ENCODE data around the gene RHOT1.
"Not testable (repeated sequence)": the region's sequence is repeated elsewhere in the genome, so short reads cannot be mapped to it uniquely, and the experiment has no call there.

RHOT1 gene

GRCh38 chr17:32227910-32228309, 85.6 kb downstream of the RHOT1 start:
- no peak for DNase-seq (ENCODE audit: low spot score)

GRCh38 chr17:32235588-32235987, 93.3 kb downstream of the RHOT1 start:
- DNase-seq (ENCODE audit: low spot score), result no peak

DNA sequence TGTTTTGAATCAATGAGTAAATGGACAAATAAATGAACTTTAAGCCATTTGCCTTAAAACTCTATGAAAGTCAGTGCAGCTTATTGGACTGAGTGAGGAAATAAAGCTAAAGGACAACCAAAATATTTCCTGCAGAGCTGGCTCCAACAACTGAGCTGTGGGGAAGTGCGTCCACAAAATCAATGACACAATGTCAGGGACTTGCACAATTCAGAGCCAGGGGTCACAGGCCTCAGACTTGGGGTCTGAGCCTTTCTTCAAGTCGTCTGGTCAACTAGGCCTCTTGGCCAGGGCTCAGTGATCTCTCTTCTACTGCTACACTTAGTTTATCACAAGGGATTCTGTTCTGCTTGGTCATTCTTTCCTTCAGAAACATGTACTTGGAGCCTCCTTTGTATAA, 97.2 kb downstream of the RHOT1 start:
- DNase-seq (ENCODE audit: low spot score), result no peak

DNA sequence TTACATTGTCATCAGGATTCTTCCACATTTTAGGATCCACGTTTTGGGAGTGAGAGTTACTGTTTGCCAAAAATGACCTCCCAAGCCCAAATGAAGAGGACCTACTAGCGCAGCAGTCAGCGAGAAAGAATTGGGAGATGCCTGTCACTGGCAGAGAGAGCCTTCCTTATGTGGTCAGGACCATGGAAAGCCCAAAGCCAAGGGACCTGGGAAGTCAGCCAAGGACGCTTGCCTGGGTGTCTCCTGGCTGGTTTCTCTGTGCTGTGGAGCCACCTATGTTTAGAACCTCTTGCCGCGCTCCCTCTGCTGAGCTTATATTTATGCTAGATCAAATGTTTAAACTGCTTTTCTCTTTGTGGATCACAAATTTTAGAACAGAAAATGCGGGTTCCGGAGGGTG, 98.4 kb downstream of the RHOT1 start:
- peak; percentile 90 for DNase-seq (ENCODE audit: low spot score)

DNA sequence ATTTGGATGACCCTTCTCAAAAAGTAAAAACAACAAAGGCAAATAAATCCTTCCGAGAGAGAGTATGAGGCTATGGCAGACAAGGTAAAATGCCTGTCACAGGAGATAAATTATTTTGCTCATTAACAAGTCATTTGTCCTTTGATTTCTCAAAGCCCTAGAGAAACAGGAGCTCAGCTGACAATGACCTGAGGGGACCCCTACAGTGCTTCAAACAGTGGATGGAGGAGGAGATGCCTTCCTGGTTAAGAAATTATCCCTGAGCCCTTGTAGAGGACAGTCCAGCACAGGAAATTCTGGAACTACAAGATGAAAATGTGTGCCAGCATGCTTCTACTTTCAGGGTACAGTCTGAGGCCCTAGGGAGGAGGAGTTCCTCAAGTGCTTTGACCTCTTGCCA, 99.3 kb downstream of the RHOT1 start:
- DNase-seq (ENCODE audit: low spot score), result no peak

DNA sequence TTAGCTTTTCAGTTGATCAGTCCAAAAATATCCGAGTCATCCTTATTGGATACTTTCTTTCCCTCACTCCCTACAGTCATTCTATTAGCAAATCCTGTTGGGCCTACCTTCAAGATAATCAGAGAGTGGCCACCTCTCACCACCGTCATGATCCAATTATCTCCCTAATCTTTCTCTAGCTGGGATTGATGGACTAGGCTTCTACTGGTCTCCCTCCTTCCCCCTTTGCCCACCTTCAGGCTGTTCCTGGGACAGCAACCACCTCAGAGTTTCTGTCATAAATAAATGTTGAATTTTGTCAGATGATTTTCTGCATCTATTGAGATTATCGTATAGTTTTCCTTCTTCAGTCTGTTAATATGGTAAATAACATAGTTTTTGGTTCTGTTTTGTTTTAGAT, 107.2 kb downstream of the RHOT1 start:
- no peak for DNase-seq (ENCODE audit: low spot score)

- DNase-seq (ENCODE audit: low spot score), result peak; percentile 91
Measured at GRCh38 chr17:32253117-32253611, 110.9 kb downstream of the RHOT1 start.

- peak; percentile 17 for DNase-seq (ENCODE audit: low spot score)
Measured at GRCh38 chr17:32256012-32256700, 113.9 kb downstream of the RHOT1 start.

DNA sequence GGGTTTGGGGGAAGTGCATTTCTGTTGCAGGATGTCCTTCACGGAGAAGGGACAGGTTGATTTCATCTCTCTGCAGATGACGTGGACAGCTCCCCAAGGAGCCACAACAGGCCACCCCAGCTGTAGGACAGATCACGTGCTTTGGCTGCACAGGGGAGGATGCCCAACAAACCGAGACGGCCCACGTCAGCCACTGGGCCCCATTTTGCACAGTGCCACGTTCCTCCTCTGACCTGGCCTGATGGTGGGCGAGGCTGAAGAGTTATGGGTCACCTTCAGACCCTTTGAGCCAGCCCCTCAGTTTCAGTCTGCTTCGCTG, 114.4 kb downstream of the RHOT1 start:
- no peak for DNase-seq (ENCODE audit: low spot score)

DNA sequence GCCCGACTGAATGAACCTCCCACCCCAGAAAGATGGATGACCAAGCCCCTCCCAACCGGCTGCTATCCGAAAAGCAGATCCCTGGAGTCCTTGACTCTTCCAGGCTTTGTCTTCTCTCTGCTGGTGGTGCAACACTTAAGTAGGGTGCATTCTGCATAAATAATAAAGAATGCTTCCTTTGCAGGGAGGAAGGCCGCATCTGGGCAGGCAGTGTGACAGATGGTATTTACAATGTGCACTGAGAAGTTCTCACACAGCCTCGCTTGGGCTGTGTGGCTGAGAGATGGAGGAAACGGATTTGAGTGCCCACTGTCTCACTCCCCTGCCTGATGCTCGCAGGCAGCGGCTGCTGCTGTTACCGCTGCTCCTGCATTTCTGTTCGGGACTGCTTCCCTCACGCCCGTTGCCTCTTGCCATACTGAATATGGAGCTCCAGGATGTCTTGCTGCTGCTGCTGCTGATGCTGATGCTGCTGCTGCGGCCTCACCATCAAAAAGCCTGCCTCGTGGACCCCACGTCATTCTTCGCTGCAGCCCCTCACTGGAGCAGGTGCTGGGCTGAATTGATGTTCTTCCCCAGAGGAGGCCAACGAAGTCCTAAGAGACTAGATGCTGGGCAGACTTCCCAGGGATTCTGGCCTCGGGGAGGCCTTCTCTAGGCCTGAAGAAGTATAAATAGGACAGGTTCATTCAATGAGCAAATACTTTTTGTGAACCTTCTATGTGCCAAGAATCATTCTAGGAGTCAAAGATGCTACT, 116.3 kb downstream of the RHOT1 start:
- no peak for DNase-seq (ENCODE audit: low spot score)

DNA sequence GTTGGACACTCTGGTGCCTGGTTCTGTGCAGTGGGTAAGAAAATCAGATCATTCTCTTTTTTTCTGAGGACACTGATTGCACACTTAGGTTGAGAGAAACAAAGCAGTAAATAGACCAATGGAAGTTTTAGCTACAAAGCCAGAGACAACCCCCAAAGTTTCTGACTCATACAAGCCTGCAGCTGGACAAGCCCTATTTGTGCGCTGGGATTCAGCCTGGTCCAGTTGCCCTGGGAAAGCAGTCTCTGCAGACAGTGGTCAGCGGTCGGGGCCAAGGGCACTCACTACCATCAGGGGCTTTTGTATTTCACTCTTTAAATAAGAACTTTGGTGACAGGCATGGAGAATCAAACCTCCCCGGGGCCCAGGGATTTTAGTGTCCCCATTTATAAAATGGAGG, 117.3 kb downstream of the RHOT1 start:
- DNase-seq (ENCODE audit: low spot score), result no peak

DNA sequence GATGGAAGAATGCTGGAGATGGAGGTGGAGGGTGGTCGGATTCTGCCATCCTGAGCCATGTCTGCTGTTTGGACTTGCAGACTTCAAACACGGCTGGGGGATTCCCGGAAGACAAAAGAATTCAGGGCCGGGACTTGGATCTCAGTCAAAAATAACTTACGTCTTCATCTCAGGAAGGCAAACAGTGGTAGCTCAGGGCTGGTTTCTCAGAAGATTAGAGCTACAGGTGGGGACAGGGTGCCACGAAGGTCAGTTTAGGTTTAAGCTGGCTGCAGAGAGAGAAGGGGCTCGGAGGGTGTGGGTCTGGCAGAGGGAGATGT, 119.1 kb downstream of the RHOT1 start:
- no peak for DNase-seq (ENCODE audit: low spot score)

DNA sequence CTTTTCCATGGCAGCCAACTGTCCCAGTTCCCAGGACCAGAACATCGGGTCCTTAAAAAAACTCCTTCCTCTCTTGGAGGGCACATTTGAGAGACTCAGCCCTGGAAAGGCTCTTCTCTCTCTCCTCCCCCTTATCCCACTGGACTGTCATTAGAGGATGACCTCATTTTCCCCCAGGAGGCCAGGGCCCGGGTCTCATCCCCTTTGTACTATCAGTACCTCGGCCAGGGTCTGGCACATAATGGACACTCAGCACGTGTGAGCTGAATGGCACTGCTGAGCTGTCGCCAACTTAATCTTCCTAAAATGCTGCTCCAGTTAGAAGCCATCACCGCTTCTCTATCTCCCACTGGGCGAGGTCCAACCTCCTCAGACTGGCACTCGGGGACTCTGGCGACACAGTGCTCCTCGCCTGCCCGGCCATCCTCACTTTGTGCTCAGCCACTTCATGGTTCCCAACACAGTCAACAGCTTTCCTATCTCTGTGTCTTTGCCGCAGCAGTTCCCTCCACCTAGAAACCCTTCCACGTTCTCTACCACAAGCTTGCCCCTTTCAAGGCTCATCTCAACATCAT, 119.7 kb downstream of the RHOT1 start:
- DNase-seq (ENCODE audit: low spot score), result no peak

DNA sequence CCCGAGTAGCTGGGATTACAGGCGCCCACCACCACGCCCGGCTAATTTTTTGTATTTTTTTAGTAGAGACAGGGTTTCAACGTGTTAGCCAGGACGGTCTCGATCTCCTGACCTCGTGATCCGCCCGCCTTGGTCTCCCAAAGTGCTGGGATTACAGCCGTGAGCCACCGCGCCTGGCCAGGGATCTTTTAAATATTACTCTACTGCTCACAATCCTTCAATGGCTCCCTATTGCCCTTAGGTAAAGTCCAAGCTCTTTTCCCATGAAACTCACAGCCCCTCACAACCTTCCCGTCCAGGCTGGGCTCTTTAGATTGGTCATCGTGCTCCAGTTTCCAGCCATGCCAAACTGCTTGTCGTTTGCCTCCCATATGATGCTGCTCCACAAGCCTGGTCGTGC, 121.2 kb downstream of the RHOT1 start:
- not testable (repeated sequence) for DNase-seq (ENCODE audit: low spot score)

DNA sequence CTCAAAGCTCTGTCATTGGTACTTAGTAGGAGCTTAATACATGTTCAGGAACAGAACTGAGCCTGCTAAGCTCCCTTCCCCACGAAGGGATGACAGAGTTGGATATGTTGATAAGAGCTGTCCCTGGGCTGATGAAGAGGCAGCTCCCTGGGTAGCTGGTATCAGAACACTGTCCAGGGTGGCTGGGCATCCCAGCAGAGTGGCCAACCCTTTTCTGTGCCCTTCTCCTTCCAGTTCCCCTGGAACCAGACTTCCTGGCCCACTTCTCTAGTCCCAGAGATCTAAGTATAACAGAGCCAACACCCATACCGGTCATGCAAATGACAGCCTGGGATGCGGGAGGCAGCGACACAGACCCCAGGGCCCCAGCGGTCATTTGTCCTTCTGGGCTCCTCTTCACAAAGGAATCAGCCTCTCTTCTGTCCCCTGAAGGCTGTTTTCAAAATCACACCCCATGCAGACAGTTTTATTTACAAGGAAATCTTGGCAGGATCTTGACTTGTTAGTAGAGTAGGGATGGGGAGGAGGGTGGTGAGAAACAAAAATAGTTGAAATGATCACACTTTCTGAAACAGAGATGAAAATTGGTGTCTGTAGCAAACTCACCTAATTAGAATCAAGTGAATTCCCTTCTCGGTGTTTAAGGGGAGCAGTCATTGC, 122.0 kb downstream of the RHOT1 start:
- no peak for DNase-seq (ENCODE audit: low spot score)

- no peak for DNase-seq (ENCODE audit: low spot score)
Measured at GRCh38 chr17:32264823-32265191, 122.5 kb downstream of the RHOT1 start.

GRCh38 chr17:32265192-32265923, 123.1 kb downstream of the RHOT1 start, which contains the start of gene RHBDL3:
Gene RHBDL3, plus strand, starts transcription at chr17:32265832. Its CDS starts 358 bp downstream, at chr17:32266190.
- DNase-seq (ENCODE audit: low spot score), result no peak

DNA sequence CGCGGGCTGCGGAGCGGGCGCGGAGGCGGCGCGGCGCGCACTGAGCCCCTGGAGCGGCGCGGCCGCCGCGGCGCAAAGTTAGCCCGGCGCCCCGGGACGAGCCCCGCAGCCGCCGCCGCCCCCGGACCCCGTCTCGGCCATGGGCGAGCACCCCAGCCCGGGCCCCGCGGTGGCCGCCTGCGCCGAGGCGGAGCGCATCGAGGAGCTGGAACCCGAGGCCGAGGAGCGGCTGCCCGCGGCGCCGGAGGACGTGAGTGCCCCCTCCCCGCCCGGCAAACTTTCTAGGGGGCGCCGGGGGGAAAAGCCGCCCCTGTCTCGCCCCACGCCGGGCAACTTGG, 123.7 kb downstream of the RHOT1 start:
- no peak for DNase-seq (ENCODE audit: low spot score)

DNA sequence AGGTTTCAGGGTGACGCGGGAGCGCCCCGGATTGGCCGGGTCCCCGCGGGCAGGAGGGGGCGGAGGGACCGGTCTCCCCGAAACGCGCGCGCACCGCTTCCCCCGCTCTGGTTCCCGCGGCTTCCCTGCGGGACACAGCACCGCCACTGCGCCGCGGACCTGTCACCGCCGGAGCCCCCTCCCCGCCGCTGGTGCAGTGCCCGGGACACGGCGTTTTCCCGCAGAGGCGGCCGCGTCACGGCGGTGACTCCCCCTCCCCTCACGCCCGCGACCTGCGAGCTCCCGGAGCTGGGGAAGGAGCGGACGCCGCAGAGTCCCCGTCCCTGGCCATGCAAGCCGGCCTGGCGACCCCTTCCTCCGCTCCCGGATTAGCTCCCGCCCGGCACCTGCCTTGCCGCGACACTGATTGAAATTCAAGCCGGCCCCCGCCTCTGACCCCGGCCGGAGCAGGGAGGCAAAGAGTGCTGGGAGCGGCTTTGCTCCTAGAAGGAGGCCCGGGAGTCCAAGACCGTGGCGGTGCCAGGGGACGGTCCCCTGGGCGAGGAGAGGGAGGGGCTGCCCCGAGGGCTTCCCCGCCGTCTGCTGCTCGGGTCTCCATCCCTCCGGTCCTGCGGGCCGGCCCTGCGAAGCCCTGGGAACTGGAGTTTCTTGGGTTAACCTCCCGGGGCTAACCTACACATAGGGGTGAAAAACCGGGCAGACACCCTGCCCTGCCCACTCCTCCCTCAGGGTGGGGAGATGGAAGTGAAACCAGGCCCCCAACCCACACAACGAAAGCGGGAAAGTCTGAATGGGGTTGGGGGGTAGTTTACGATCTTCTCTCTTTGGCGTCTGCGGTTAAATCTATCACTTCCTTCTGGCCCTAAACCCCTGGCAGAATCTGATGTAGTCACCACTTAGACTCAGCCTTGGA, 124.3 kb downstream of the RHOT1 start:
- DNase-seq (ENCODE audit: low spot score), result no peak

DNA sequence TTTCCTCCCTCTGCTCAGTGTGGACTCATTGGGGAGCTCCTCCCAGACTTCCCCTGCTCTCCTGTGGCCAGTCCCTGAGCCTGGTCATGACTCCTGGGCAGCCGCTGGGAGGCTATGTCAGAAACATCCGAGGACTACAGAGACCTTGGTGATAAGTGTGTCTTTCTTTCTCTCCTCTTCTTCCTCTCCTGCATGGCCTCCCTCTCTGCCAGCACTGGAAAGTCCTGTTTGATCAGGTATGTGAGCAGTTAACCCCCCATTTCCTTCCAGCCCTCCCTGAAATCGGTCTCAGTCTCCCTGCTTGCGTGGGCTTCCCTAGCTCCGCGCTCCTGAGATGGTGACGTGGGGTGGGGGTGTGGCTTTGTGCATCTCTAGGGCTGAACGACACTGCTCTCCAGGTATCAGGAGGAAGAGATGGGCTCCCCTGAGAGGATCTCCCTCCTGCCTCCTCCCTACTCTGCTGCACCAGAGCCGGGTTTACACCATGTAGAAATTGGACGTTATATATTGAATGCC, 125.4 kb downstream of the RHOT1 start:
- DNase-seq (ENCODE audit: low spot score), result no peak

- no peak for DNase-seq (ENCODE audit: low spot score)
Measured at GRCh38 chr17:32268734-32269288, 126.5 kb downstream of the RHOT1 start.

Data from cerebellar cortex (tissue), 1 donor.